ENCODE measurements around the gene CMC1. TPM values are rescaled to one million over a fixed set of nuclear protein-coding genes. Genes with fewer than 3 reads are reported as not detected.

CMC1 gene
- total RNA-seq, 1 donor from 2014 or later = 15.7 TPM

DNA sequence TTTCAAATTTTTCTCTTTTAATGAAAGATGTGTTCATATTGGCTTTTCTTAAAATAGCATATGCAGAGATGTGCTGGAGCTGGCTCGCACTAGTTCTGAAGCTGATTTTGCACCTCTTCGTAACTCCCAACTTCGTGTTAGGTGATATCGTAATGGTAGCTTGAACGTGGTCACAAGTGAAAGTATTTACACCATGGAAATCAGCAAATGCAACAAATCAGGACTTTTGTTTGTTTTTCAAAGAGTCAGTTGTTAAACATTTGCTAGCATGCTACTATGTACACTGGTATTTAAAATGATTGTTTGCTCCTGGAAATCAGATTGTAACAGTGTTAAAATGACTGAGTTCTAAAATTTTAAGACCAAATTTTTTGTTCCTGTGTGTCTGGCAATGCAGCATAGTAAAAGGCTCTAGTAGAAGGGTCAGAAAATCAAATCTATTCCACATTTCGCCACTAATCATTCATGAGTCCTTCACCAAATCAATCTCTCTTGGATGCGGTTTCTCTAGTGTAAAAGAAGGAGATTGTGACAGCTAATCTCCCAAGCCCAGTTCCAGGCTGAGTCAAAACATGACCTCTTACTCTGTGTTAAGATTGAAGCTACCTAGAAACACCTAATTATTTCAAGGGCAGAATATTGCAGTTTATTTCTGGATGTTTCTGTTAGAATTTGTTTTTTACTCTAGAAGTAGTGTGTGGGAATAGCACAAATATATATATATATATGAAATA is 34.3 kb upstream of the CMC1 start:
- no peak for DNase-seq (ENCODE audit: extremely low spot score, unreplicated experiment)
- no peaks in the 10 kb centered on the region for H3K36me3 Mint-ChIP-seq
- no peak overlapping the region for H3K27ac Mint-ChIP-seq
- H3K4me1 Mint-ChIP-seq (ENCODE audit: unreplicated experiment) = no peaks in the 10 kb centered on the region
- peaks cover 2% of the 10 kb centered on the region for H3K27me3 Mint-ChIP-seq
- H3K4me3 Mint-ChIP-seq = no peak overlapping the region
- H3K9me3 Mint-ChIP-seq = no peaks in the 10 kb centered on the region
- TF ChIP-seq, protein P1, sequence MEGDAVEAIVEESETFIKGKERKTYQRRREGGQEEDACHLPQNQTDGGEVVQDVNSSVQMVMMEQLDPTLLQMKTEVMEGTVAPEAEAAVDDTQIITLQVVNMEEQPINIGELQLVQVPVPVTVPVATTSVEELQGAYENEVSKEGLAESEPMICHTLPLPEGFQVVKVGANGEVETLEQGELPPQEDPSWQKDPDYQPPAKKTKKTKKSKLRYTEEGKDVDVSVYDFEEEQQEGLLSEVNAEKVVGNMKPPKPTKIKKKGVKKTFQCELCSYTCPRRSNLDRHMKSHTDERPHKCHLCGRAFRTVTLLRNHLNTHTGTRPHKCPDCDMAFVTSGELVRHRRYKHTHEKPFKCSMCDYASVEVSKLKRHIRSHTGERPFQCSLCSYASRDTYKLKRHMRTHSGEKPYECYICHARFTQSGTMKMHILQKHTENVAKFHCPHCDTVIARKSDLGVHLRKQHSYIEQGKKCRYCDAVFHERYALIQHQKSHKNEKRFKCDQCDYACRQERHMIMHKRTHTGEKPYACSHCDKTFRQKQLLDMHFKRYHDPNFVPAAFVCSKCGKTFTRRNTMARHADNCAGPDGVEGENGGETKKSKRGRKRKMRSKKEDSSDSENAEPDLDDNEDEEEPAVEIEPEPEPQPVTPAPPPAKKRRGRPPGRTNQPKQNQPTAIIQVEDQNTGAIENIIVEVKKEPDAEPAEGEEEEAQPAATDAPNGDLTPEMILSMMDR (conservative IDR thresholded peaks at IDR 0.05) = no peak

DNA sequence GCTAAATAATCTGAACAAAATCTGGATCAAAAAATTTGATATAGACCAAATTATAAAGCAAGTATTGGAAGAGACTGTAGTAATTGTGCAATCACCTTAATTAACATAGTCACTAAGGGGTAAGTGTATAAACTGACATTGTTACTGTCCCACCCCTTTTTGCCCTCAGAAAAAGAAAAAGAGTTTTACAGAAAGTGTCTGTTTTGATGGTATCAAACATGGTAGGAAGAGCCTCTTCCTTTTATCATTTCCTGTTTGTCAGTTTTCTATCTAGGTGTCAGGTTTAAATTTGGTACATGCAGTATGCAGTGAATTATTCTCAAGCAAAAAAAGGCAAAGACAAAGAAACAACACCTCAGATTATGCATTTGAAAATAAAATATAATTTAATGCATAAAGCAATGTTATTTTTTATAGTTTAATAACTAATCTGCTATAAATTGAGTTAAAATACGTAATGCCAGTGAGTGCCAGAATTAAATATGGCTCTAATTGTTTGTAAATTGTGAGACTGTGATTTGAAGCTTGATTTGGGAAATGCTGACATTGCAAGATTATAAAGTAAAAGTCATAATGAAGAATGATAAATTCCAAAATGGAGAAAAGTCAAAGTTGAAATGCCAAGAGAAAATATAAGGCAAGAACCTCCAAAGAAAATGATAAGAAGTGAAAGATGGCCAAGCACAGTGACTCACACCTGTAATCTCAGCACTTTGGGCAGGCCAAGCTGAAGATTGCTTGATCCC is 30.3 kb upstream of the CMC1 start:
- Mint-ChIP-seq H3K4me3 (no peak overlapping the region), H3K9me3 (no peaks in the 10 kb centered on the region), H3K27me3 (no peaks in the 10 kb centered on the region), H3K27ac (no peak overlapping the region), H3K4me1 (ENCODE audit: unreplicated experiment) (no peaks in the 10 kb centered on the region), H3K36me3 (no peaks in the 10 kb centered on the region)
- DNase-seq (ENCODE audit: extremely low spot score, unreplicated experiment) = no peak
- TF ChIP-seq, protein P1 (conservative IDR thresholded peaks at IDR 0.05) = no peak

DNA sequence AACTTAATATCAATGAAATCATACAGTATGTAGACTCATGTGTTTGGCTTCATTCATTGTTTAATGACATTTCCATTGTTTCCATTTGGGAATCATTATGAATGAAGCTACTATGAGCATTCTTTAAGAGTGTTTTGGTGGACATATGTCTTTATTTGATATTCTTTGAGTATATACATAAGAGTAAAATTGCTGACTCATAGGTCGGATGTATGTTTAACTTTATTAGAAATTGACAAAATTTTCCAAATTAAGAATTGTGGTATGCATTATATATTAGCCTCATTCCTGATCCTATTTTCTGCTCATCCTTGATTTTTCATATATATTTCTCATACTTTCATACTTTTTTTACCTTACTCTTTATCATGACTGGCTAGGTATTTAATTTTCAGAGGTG is 28.7 kb upstream of the CMC1 start:
- no peaks in the 10 kb centered on the region for H3K4me1 Mint-ChIP-seq (ENCODE audit: unreplicated experiment)
- H3K9me3 Mint-ChIP-seq = no peaks in the 10 kb centered on the region
- no peak overlapping the region for H3K4me3 Mint-ChIP-seq
- DNase-seq (ENCODE audit: extremely low spot score, unreplicated experiment) = no peak
- H3K27me3 Mint-ChIP-seq = no peaks in the 10 kb centered on the region
- no peak overlapping the region for H3K27ac Mint-ChIP-seq
- TF ChIP-seq, protein P1 (conservative IDR thresholded peaks at IDR 0.05) = no peak
- no peaks in the 10 kb centered on the region for H3K36me3 Mint-ChIP-seq

DNA sequence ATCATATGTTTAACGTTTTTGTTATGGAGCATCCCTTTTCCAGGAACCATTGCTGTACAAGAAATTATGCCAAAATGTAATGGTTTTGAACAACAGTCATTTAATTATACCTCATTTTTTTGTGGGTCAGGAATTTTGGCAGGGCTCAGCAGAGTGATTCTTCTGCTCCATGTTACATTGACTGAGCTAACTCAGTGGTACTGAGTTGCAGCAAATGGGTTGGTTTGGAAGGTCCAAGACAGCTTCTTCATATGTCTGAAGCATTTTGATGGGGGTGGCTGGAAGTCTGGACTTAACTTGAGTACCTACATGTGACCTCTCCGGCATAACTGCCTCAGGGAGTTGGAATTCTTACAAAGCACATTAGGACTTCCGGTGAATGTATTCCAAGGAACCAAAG is 26.0 kb upstream of the CMC1 start:
- Mint-ChIP-seq H3K36me3 (no peaks in the 10 kb centered on the region), H3K27ac (no peak overlapping the region), H3K27me3 (no peaks in the 10 kb centered on the region), H3K4me1 (ENCODE audit: unreplicated experiment) (no peaks in the 10 kb centered on the region), H3K4me3 (no peak overlapping the region), H3K9me3 (no peaks in the 10 kb centered on the region)
- TF ChIP-seq, protein P1 (conservative IDR thresholded peaks at IDR 0.05) = no peak
- DNase-seq (ENCODE audit: extremely low spot score, unreplicated experiment) = no peak

DNA sequence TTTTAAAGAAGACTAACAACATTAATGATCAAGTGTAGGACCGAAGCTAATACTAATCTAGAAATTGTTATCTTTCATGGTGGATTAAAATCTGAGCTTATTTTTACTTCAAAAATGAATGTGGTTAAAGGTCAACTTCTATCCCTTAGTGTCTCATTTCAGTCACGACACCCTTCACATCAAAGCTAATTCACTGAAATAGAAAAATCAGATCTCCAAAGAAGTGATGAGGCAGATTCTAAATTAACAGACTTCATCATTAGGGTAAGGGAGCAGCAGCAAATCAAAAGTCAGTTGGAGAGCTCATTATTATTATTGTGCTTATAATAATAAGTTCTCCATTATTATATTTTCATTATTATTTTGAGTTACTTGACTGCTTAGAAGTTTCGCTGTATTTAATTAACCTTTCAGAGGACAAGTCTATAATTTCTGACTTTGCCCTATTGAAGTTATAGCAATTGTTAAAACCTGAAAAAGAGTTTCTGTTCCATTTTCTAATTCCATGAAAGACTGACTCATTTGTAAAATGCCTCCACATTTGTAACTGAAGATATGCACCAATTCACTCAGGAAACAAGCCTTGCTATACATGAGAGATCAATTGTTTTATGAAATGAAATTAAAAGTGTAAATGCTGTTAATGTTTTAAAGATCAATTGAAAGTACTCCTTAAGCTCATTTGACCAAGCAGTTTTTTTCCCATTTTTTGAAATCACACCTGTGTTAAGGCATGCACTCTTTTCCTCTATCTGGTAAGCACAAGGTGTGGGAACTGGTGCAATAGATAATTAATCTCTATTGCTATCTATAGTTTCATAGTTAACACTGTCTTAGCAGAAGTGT is 23.1 kb upstream of the CMC1 start:
- TF ChIP-seq, protein P1 (conservative IDR thresholded peaks at IDR 0.05) = no peak
- Mint-ChIP-seq H3K9me3 (no peaks in the 10 kb centered on the region), H3K27ac (no peak overlapping the region), H3K27me3 (no peaks in the 10 kb centered on the region), H3K36me3 (no peaks in the 10 kb centered on the region), H3K4me1 (ENCODE audit: unreplicated experiment) (no peaks in the 10 kb centered on the region), H3K4me3 (no peak overlapping the region)
- no peak for DNase-seq (ENCODE audit: extremely low spot score, unreplicated experiment)

Measured in type B pancreatic cell (in vitro differentiated cells).